Endodermal cell (in vitro differentiated cells): ENCODE data around the gene CTBP1. TPM values are rescaled to one million over a fixed set of nuclear protein-coding genes. Genes with fewer than 3 reads are reported as not detected.
A peak's percentile ranks its signal among the peaks of the same experiment; 100 is the strongest.

Experiments used
- DNase-seq: peaks from one replicate; pipeline ENCODE4 v3.0.0-alpha.2; 2017
- H3K27ac ChIP-seq: 2 replicates; pipeline ENCODE4 v1.5.1; 2013; ENCODE audit warnings: mild to moderate bottlenecking, low read depth, low read length, moderate library complexity
- H3K27me3 ChIP-seq: 2 replicates; pipeline ENCODE4 v1.6.1; 2013; ENCODE audit warnings: mild to moderate bottlenecking, low read length, moderate library complexity; ENCODE audit not compliant: insufficient read depth, control insufficient read depth, poor library complexity, severe bottlenecking
- H3K36me3 ChIP-seq: 2 replicates; pipeline ENCODE4 v1.7.0; 2013; ENCODE audit warnings: mild to moderate bottlenecking, low read length, moderate library complexity; ENCODE audit not compliant: control insufficient read depth, insufficient read depth
- H3K4me1 ChIP-seq: one replicate; pipeline ENCODE4 v1.7.0; 2013; ENCODE audit warnings: low read length; ENCODE audit not compliant: control insufficient read depth, insufficient read depth
- H3K4me3 ChIP-seq: 2 replicates; pipeline ENCODE4 v1.5.1; 2013; ENCODE audit warnings: mild to moderate bottlenecking, low read length, moderate library complexity
- H3K9ac ChIP-seq: 2 replicates; pipeline ENCODE4 v1.6.1; 2013; ENCODE audit warnings: mild to moderate bottlenecking, low read length, moderate library complexity; ENCODE audit not compliant: poor library complexity, severe bottlenecking; ENCODE audit errors: extremely low read depth
- H3K9me3 ChIP-seq: 2 replicates; pipeline ENCODE4 v1.6.1; 2013; ENCODE audit warnings: mild to moderate bottlenecking, low read length, moderate library complexity; ENCODE audit not compliant: control insufficient read depth
- H3K27ac Mint-ChIP-seq: 2 replicates; pipeline ENCODE4 v1.8.0; 2020; ENCODE audit warnings: mixed read lengths
- H3K27me3 Mint-ChIP-seq: 2 replicates; pipeline ENCODE4 v1.8.0; 2021; ENCODE audit warnings: mild to moderate bottlenecking, mixed read lengths; ENCODE audit not compliant: insufficient read depth
- H3K36me3 Mint-ChIP-seq: 2 replicates; pipeline ENCODE4 v1.8.0; 2020; ENCODE audit warnings: low read depth, mixed read lengths
- H3K4me1 Mint-ChIP-seq: 2 replicates; pipeline ENCODE4 v1.8.0; 2020; ENCODE audit warnings: mixed read lengths
- H3K4me3 Mint-ChIP-seq: 2 replicates; pipeline ENCODE4 v1.8.0; 2020; ENCODE audit warnings: mild to moderate bottlenecking, moderate library complexity, mixed read lengths
- H3K9me3 Mint-ChIP-seq: 2 replicates; pipeline ENCODE4 v1.8.0; 2020; ENCODE audit warnings: mild to moderate bottlenecking, mixed read lengths
- WGBS, 2 experiments: methylation state at CpG; one replicate each; pipeline versions ENCODE4 v1.1.5 to v1.1.7; 2013; ENCODE audit warnings: missing lambda C conversion rate in 2 of 2, mixed read lengths in 1 of 2; ENCODE audit not compliant: insufficient coverage in 1 of 2, insufficient read length in 1 of 2; 5-methylcytosine and 5-hydroxymethylcytosine counted together
- total RNA-seq, 2 donors: library from RNA; stranded (reverse); fragmentation: NEBNext Ultra II Directional in 1 of 2; extraction: Animal tissue kit (Norgen Biotek cat#: 25700) in 1 of 2; gene quantifications; 2 replicates in 1 of 2; 3 replicates in 1 of 2; pipeline ENCODE4 v1.2.1, GENCODE V29; 2021
- TF ChIP-seq, protein P1 (sequence below): fragments of 200-600 bp; sonication (generic); conservative IDR thresholded peaks from 2 replicates; pipeline ENCODE4 v1.5.0; 2021; ENCODE audit warnings: antibody characterized with exemption, mild to moderate bottlenecking

CTBP1 gene
- total RNA-seq, 2 donors from 2014 or later: 181 to 189 TPM

DNA sequence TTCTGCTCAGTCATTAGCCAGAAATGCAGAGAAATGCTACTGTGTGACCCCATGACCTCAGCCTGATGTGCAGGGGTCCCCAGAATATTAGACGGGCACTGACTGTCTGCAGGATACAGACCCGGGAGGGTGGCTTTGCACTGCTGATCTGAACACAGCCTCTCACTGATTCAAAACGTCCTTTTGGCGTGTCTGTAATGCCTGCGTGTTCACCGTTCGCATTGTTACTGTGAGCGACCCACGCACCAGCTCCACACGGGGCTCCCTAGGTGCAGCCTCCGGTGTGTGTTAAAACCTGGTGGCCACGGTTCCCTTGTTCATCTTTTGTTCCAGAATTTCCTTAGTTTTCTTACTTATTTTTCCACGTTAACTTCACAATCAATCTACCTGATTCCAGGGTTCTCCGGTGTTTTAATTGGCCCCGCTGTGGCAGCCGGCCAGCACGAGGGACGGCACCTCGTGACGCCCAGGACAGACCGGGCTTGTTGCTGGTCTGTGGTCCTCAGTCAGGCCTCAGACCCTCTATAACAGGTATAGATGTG lies 44.6 kb downstream of the CTBP1 start:
- peaks cover 2% of the 10 kb centered on the region for H3K27me3 Mint-ChIP-seq
- no peaks in the 10 kb centered on the region for H3K4me1 Mint-ChIP-seq
- H3K9me3 Mint-ChIP-seq: no peaks in the 10 kb centered on the region
- 92 to 95% methylated on average over 16 to 21 of the region's 21 CpGs for WGBS, 2 experiments
- no peak overlapping the region for H3K9ac ChIP-seq
- TF ChIP-seq, protein P1, sequence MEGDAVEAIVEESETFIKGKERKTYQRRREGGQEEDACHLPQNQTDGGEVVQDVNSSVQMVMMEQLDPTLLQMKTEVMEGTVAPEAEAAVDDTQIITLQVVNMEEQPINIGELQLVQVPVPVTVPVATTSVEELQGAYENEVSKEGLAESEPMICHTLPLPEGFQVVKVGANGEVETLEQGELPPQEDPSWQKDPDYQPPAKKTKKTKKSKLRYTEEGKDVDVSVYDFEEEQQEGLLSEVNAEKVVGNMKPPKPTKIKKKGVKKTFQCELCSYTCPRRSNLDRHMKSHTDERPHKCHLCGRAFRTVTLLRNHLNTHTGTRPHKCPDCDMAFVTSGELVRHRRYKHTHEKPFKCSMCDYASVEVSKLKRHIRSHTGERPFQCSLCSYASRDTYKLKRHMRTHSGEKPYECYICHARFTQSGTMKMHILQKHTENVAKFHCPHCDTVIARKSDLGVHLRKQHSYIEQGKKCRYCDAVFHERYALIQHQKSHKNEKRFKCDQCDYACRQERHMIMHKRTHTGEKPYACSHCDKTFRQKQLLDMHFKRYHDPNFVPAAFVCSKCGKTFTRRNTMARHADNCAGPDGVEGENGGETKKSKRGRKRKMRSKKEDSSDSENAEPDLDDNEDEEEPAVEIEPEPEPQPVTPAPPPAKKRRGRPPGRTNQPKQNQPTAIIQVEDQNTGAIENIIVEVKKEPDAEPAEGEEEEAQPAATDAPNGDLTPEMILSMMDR: no peak
- no peaks in the 10 kb centered on the region for H3K27me3 ChIP-seq
- peaks cover under 1% of the 10 kb centered on the region for H3K36me3 Mint-ChIP-seq
- H3K4me1 ChIP-seq: no peaks in the 10 kb centered on the region
- no peak overlapping the region for H3K27ac ChIP-seq
- H3K9me3 ChIP-seq: no peaks in the 10 kb centered on the region
- no peak overlapping the region for H3K4me3 ChIP-seq
- H3K27ac Mint-ChIP-seq: no peak overlapping the region
- H3K4me3 Mint-ChIP-seq: no peak overlapping the region
- DNase-seq: no peak
- no peaks in the 10 kb centered on the region for H3K36me3 ChIP-seq

GRCh38 chr4:1203026-1203616 lies 45.8 kb downstream of the CTBP1 start:
- no peaks in the 10 kb centered on the region for H3K36me3 ChIP-seq
- H3K4me3 ChIP-seq: no peak overlapping the region
- no peaks in the 10 kb centered on the region for H3K4me1 Mint-ChIP-seq
- H3K27ac Mint-ChIP-seq: no peak overlapping the region
- no peaks in the 10 kb centered on the region for H3K27me3 ChIP-seq
- WGBS, 2 experiments: 90 to 93% methylated on average over 13 of the region's 13 CpGs
- H3K27me3 Mint-ChIP-seq: peaks cover 2% of the 10 kb centered on the region
- no peak overlapping the region for H3K4me3 Mint-ChIP-seq
- no peak overlapping the region for H3K9ac ChIP-seq
- TF ChIP-seq, protein P1: no peak
- DNase-seq: no peak
- H3K27ac ChIP-seq: no peak overlapping the region
- H3K9me3 Mint-ChIP-seq: no peaks in the 10 kb centered on the region
- H3K36me3 Mint-ChIP-seq: no peaks in the 10 kb centered on the region
- H3K4me1 ChIP-seq: no peaks in the 10 kb centered on the region
- H3K9me3 ChIP-seq: no peaks in the 10 kb centered on the region

GRCh38 chr4:1202526-1203011 lies 46.4 kb downstream of the CTBP1 start:
- TF ChIP-seq, protein P1: no peak
- H3K9ac ChIP-seq: no peak overlapping the region
- H3K4me1 ChIP-seq: no peaks in the 10 kb centered on the region
- H3K4me3 ChIP-seq: no peak overlapping the region
- H3K27me3 Mint-ChIP-seq: peaks cover 2% of the 10 kb centered on the region
- H3K4me1 Mint-ChIP-seq: no peaks in the 10 kb centered on the region
- no peaks in the 10 kb centered on the region for H3K36me3 ChIP-seq
- H3K27ac Mint-ChIP-seq: no peak overlapping the region
- 90 to 91% methylated on average over 9 to 19 of the region's 19 CpGs for WGBS, 2 experiments
- peak; percentile 38 for DNase-seq
- no peaks in the 10 kb centered on the region for H3K9me3 ChIP-seq
- H3K27ac ChIP-seq: no peak overlapping the region
- no peak overlapping the region for H3K4me3 Mint-ChIP-seq
- no peaks in the 10 kb centered on the region for H3K27me3 ChIP-seq
- no peaks in the 10 kb centered on the region for H3K9me3 Mint-ChIP-seq
- H3K36me3 Mint-ChIP-seq: no peaks in the 10 kb centered on the region
